Activated naive CD4-positive, alpha-beta T cell treated with anti-CD3 and anti-CD28 coated beads, Interleukin-2, amount 10 ng/mL, durations not matched to agents 7 days and 5 days (primary cell): ENCODE data around the gene MEMO1.
"Not testable (repeated sequence)": the region's sequence is repeated elsewhere in the genome, so short reads cannot be mapped to it uniquely, and the experiment has no call there.

Experiments used
- CTCF ChIA-PET: fragments of 350-600 bp; sonication (Branson Sonifier 250); formaldehyde crosslinking; loops from one replicate; lab custom pipeline; 2021; ENCODE audit warnings: antibody characterized with exemption; lab: Charles Lee
- DNase-seq: peaks from one replicate; pipeline ENCODE4 v3.0.0-alpha.2; 2020
- H3K27ac Mint-ChIP-seq: one replicate; pipeline ENCODE4 v1.8.0; 2021; ENCODE audit warnings: mild to moderate bottlenecking, moderate library complexity, mixed read lengths
- H3K27me3 Mint-ChIP-seq: one replicate; pipeline ENCODE4 v1.8.0; 2021; ENCODE audit warnings: mild to moderate bottlenecking, mixed read lengths
- H3K36me3 Mint-ChIP-seq: one replicate; pipeline ENCODE4 v1.8.0; 2021; ENCODE audit warnings: mixed read lengths
- H3K4me1 Mint-ChIP-seq: one replicate; pipeline ENCODE4 v1.8.0; 2021; ENCODE audit warnings: mixed read lengths
- H3K4me3 Mint-ChIP-seq: one replicate; pipeline ENCODE4 v1.8.0; 2021; ENCODE audit warnings: mild to moderate bottlenecking, moderate library complexity, mixed read lengths
- H3K9me3 Mint-ChIP-seq: one replicate; pipeline ENCODE4 v1.8.0; 2021; ENCODE audit warnings: mixed read lengths

Gene MEMO1

DNA sequence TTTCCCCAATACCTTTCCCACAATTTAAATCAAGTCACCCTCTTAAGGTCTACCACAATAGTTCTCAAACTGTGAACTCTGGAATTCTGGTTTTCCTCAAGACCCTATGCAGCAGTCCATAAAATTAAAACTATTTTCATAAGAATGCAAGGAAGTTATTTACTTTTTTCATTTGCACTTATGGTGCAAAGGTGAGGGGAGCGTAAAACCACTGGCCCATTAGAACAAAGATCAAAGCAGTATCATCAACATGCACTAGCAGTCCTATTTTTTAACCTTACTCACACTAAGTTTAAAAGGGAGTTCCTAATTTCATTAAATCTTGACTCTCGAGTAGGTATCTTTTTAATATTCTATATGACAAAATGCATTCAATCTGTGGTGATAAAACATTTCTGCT is 85.3 kb downstream of the MEMO1 start:
- Mint-ChIP-seq H3K9me3 (no peaks in the 10 kb centered on the region), H3K4me1 (no peaks in the 10 kb centered on the region), H3K27ac (no peak overlapping the region), H3K4me3 (no peak overlapping the region), H3K36me3 (peaks cover 11% of the 10 kb centered on the region), H3K27me3 (no peaks in the 10 kb centered on the region)
- no peak for DNase-seq
- CTCF ChIA-PET: no interaction called here

DNA sequence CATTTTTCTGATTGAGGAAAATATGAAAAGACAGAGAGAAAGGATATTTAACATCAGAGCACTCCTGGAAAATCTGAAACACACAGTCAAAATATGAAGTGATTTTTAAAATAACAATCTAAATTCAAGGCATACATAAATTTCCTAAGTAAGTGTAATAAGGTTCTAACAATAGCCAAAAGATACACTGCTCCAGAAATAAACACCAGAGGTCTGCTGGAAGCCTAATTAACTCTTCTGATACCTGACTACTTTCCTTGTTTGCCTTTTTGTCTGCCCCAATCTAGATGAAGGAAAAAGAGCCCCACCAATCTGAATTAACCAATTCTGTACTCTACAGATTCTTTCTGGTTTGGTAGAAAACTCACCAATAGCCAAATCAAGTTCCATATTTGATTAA is 87.1 kb downstream of the MEMO1 start:
- H3K27me3 Mint-ChIP-seq: no peaks in the 10 kb centered on the region
- H3K9me3 Mint-ChIP-seq: no peaks in the 10 kb centered on the region
- H3K4me3 Mint-ChIP-seq: no peak overlapping the region
- no peaks in the 10 kb centered on the region for H3K4me1 Mint-ChIP-seq
- CTCF ChIA-PET: no interaction called here
- no peak for DNase-seq
- peaks cover 15% of the 10 kb centered on the region for H3K36me3 Mint-ChIP-seq
- H3K27ac Mint-ChIP-seq: no peak overlapping the region

DNA sequence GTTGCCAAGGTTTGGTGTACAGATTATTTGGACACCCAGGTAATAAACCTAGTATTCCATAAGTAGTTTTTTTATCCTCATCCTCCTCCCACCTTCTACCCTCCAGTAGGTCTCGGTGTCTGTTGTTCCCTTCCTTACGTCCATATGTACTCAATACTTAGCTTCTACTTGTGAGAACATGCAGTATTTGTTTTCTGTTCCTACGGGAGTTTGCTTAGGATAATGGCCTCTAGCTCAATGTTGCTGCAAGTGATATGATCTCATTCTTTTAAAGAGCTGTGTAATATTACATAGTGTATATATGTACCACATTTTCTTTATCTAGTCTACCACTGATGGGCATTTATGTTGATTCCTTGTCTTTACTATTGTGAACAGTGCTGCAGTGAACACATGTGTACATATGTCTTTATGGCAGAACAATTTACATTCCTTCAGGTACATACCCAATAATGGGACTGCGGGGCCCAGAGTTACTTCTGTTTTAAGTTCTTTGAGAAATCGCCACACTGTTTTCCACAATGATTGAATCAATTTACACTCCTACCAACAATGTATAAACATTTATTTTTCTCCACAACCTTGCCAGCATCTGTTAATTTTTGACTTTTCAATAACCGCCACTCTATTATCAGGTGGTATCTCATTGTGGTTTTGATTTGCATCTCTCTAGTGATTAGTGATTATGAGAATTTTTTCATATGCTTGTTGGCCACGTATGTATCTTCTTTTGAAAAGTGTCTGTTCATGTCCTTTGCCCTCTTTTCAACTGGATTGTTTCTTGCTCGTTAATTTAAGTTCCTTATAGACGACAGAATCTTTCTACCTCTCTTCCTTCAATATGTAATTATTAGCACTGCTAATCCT is 88.0 kb downstream of the MEMO1 start:
- no peak overlapping the region for H3K4me3 Mint-ChIP-seq
- peaks cover 14% of the 10 kb centered on the region for H3K36me3 Mint-ChIP-seq
- no peaks in the 10 kb centered on the region for H3K27me3 Mint-ChIP-seq
- H3K27ac Mint-ChIP-seq: no peak overlapping the region
- CTCF ChIA-PET: no interaction called here
- no peaks in the 10 kb centered on the region for H3K9me3 Mint-ChIP-seq
- H3K4me1 Mint-ChIP-seq: no peaks in the 10 kb centered on the region
- no peak for DNase-seq

DNA sequence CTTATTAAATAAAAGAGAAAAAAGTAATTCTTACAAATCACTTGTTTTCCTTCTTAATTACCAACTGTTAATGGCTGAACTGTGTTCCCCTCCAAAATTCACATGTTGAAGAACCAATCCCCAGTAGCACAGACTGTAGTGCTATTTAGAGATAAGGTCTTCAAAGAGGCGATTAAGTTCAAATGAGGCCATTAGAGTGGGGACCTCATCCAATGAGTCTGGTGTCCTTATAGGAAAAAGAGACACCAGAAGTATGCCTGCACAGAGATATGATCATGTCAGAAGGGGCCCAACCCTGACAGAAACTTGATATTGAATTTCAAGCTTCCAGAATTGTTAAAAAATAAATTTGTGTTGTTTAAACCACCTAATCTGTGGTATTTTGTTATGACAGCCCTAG is 89.8 kb downstream of the MEMO1 start:
- Mint-ChIP-seq H3K4me3 (no peak overlapping the region), H3K4me1 (no peaks in the 10 kb centered on the region), H3K36me3 (peaks cover 14% of the 10 kb centered on the region), H3K27ac (no peak overlapping the region), H3K9me3 (no peaks in the 10 kb centered on the region), H3K27me3 (no peaks in the 10 kb centered on the region)
- no peak for DNase-seq
- CTCF ChIA-PET: no interaction called here

DNA sequence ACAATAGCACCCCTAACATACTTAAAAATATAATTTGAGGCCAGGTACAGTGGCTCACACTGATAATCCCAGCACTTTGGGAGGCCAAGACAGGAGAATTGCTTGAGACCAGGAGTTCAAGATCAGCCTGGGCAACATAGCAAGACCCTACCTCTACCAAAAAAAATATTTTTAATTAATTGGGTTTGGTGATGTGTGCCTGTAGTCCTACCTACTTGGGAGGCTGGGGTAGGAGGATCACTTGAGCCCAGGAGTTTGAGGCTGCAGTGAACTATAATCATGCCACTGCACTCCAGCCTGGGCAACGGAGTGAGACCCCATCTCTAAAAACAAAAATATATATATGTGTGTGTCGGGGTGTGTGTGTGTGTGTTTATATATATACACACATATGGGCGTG is 91.3 kb downstream of the MEMO1 start:
- no peaks in the 10 kb centered on the region for H3K4me1 Mint-ChIP-seq
- no peak for DNase-seq
- no peak overlapping the region for H3K27ac Mint-ChIP-seq
- no peaks in the 10 kb centered on the region for H3K27me3 Mint-ChIP-seq
- H3K4me3 Mint-ChIP-seq: no peak overlapping the region
- peaks cover 10% of the 10 kb centered on the region for H3K36me3 Mint-ChIP-seq
- CTCF ChIA-PET: no interaction called here
- H3K9me3 Mint-ChIP-seq: no peaks in the 10 kb centered on the region

DNA sequence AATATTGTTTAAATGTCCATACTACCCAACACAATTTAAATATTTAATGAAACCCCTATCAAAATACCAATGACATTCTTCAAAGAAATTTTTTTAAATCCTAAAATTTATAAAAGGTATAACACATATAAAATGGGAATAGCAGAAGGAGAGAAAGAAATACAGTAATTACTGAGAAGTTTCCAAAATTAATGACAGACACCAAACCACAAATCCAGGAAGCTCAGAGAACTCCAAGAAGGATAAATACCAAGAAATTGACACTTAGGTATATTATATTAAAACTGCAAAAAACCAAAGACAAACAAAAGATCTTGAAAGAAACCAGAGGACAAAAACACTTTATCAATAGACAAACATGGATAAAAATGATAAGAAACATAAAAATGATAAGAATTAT is 101.1 kb downstream of the MEMO1 start:
- H3K27ac Mint-ChIP-seq: no peak overlapping the region
- H3K4me3 Mint-ChIP-seq: no peak overlapping the region
- peaks cover 9% of the 10 kb centered on the region for H3K4me1 Mint-ChIP-seq
- peaks cover 40% of the 10 kb centered on the region for H3K36me3 Mint-ChIP-seq
- CTCF ChIA-PET: no interaction called here
- no peaks in the 10 kb centered on the region for H3K9me3 Mint-ChIP-seq
- no peaks in the 10 kb centered on the region for H3K27me3 Mint-ChIP-seq
- no peak for DNase-seq

DNA sequence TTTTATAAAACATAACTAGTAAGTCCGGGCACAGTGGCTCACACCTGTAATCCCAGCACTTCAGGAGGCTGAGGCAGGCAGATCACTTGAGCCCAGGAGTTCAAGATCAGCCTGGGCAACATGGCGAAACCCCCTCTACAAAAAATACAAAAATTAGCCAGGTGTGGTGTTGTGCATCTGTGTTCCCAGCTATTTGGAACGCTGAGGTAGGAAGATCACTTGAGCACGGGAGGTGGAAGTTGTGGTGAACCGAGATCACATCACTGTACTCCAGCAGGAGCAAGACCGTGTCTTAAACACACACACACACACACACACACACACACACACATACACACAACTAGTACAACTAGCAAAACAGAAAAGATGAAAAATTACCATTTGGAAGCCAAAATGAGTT is 103.3 kb downstream of the MEMO1 start:
- H3K9me3 Mint-ChIP-seq, DNase-seq, H3K4me3 Mint-ChIP-seq, H3K27me3 Mint-ChIP-seq, CTCF ChIA-PET, H3K27ac Mint-ChIP-seq: not testable (repeated sequence)
- Mint-ChIP-seq H3K4me1 (peaks cover 17% of the 10 kb centered on the region), H3K36me3 (peaks cover 43% of the 10 kb centered on the region)

DNA sequence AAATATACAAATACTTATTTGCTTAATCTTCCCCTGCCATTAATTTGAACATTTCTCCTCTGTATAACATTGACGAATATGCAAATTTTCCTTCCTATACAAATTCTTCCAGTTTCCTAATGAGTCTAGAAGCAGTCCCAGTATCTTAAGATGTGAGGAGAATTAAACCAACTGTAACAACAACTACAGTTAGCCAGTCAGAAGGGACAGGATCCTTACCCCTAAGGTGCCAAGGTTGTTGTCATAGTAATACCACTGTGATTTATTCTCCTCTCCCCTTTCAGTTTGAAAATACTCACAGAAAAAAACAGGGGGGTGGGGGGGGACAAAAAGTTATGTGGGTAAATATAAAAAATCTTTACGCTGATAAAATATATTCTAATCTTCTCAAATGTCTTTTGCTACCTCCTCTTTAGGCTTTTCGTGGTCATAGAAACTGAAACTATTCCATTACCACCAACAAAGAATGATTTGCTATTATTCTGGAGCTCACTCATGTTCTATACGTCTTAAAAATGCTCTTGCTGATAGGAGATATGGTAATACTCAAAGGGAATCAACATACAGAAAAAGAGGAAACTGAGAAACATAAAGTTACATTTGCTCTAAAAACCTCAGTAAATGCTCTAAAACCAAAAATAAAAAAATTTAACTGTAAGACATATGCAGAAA is 107.6 kb downstream of the MEMO1 start:
- Mint-ChIP-seq H3K36me3 (peaks cover 61% of the 10 kb centered on the region), H3K9me3 (peaks cover 9% of the 10 kb centered on the region), H3K4me3 (no peak overlapping the region), H3K27ac (peak overlapping the region; percentile 15), H3K27me3 (no peaks in the 10 kb centered on the region), H3K4me1 (peaks cover 10% of the 10 kb centered on the region)
- CTCF ChIA-PET: interaction anchor here (0.5 kb wide), 1 partner anchor 232 kb away, joined by 3 read pairs; no protein-coding TSS in a partner anchor
- no peak for DNase-seq

DNA sequence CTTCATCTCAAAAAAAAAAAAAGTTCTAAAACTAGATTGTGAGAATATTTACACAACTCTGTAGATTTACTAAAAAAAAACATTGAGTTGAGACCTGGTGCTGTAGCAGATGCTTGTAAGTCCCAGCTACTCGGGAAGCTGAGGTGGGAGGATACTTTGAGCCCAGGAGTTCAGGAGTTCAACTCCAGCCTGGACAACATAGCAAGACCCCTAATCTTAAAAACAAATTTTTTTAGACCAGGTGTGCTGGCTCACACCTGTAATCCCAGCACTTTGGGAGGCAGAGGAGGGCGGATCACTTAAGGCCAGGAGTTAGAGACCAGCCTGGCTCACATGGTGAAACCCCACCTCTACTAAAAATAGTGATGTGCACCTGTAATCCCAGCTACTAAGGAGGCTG is 108.9 kb downstream of the MEMO1 start:
- CTCF ChIA-PET: no interaction called here
- Mint-ChIP-seq H3K9me3 (peaks cover 22% of the 10 kb centered on the region), H3K36me3 (peaks cover 68% of the 10 kb centered on the region), H3K27ac (no peak overlapping the region), H3K4me1 (peaks cover 8% of the 10 kb centered on the region), H3K27me3 (no peaks in the 10 kb centered on the region), H3K4me3 (no peak overlapping the region)
- DNase-seq: no peak

DNA sequence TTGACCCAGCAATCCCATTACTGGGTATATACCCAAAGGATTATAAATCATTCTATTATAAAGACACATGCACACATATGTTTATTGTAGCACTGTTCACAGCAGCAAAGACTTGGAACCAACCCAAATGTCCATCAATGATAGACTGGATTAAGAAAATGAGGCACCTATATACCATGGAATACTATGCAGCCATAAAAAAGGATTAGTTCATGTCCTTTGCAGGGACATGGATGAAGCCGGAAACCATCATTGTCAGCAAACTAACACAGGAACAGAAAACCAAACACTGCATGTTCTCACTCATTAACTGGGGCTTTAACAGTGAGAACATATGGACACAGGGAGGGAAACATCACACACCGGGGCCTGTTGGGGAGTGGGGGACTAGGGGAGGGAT is 110.7 kb downstream of the MEMO1 start:
- H3K4me1 Mint-ChIP-seq, H3K4me3 Mint-ChIP-seq, H3K27ac Mint-ChIP-seq, H3K27me3 Mint-ChIP-seq, CTCF ChIA-PET, DNase-seq: not testable (repeated sequence)
- peaks cover 67% of the 10 kb centered on the region for H3K36me3 Mint-ChIP-seq
- peaks cover 25% of the 10 kb centered on the region for H3K9me3 Mint-ChIP-seq

DNA sequence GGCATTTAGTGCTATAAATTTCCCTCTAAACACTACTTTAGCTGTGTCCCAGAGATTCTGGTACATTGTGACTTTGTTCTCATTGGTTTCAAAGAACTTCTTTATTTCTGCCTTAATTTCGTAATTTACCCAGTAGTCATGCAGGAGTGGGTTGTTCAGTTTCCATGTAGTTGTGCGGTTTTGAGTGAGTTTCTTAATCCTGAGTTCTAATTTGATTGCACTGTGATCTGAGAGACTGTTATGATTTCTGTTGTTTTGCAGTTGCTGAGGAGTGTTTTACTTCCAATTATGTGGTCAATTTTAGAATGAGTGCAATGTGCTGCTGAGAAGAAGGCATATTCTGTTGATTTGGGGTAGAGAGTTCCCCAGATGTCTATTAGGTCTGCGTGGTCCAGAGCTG is 112.5 kb downstream of the MEMO1 start:
- H3K4me1 Mint-ChIP-seq, DNase-seq, H3K27me3 Mint-ChIP-seq, H3K4me3 Mint-ChIP-seq, H3K27ac Mint-ChIP-seq, CTCF ChIA-PET: not testable (repeated sequence)
- Mint-ChIP-seq H3K9me3 (peaks cover 25% of the 10 kb centered on the region), H3K36me3 (peaks cover 60% of the 10 kb centered on the region)

DNA sequence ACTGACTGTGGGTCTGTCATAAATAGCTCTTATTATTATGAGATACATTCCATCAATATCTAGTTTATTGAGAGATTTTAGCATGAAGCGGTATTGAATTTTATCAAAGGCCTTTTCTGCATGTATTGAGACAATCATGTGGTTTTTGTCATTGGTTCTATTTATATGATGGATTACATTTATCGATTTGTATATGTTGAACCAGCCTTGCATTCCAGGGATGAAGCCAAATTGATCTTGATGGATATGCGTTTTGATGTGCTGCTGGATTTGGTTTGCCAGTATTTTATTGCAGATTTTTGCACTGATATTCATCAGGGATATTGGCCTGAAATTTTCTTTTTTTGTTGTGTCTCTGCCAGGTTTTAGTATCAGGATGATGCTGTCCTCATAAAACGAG is 113.5 kb downstream of the MEMO1 start:
- CTCF ChIA-PET, H3K27me3 Mint-ChIP-seq, DNase-seq, H3K4me3 Mint-ChIP-seq, H3K27ac Mint-ChIP-seq, H3K4me1 Mint-ChIP-seq: not testable (repeated sequence)
- peaks cover 57% of the 10 kb centered on the region for H3K36me3 Mint-ChIP-seq
- peaks cover 25% of the 10 kb centered on the region for H3K9me3 Mint-ChIP-seq

DNA sequence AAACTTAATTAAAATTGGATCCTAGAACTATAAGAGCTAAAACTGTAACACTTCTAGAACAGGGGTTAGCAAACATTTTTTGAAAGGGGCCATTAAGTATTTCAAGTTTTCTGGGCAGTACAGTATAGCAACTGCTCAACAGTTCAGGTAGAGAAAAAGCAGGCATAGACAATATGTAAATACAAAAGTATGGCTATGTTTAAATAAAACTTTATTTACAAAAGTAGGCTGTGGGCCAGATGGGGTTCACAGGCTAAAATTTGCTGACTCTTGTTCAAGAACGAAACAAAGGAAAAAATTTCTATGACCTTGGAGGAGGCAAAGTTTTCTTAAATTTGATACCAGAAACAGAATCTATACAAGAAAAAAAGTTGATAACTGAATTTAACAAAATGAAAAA is 114.5 kb downstream of the MEMO1 start:
- CTCF ChIA-PET: no interaction called here
- Mint-ChIP-seq H3K27me3 (no peaks in the 10 kb centered on the region), H3K9me3 (peaks cover 25% of the 10 kb centered on the region), H3K4me3 (no peak overlapping the region), H3K36me3 (peaks cover 55% of the 10 kb centered on the region), H3K27ac (no peak overlapping the region), H3K4me1 (no peaks in the 10 kb centered on the region)
- no peak for DNase-seq

DNA sequence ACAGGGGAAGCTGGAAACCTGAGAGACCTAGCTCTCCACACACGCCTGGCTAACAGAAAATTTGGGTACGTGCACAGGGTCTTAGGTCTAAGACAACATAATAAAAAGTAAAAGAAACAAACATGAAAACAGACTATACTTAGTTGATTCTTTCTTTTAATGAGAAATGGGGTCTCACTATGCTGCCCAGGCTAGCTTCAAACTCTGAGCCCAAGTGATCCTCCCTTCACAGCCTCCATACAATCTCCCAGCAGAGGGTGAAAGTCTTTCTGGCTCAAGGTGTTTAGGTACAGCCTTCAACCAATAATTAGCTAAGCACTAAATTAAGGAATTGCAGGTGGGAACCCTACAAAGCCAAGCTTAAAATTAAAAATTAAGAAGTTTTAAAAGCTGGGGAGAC is 116.2 kb downstream of the MEMO1 start:
- CTCF ChIA-PET: no interaction called here
- Mint-ChIP-seq H3K27me3 (no peaks in the 10 kb centered on the region), H3K9me3 (peaks cover 22% of the 10 kb centered on the region), H3K4me1 (peaks cover 8% of the 10 kb centered on the region), H3K27ac (no peak overlapping the region), H3K36me3 (peaks cover 51% of the 10 kb centered on the region), H3K4me3 (no peak overlapping the region)
- no peak for DNase-seq

DNA sequence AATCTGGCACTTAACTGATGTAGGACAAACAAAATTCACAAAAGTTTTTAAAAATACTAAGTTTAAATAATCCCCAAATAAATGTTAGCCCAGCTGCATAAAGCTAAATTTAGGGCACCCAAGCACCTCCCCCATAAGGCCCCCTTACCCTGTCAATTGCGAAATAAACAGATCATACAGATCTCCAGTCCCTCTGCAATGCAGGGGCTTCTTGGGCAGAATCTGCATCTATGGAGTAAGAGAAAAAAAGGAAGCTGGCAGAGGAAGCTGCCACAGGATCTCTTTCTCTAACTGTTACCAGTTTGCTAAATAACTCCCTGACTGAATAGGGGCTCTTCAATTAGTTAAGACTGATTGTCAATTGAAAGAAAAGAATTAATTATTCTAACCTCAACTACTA is 117.7 kb downstream of the MEMO1 start:
- Mint-ChIP-seq H3K4me1 (peaks cover 12% of the 10 kb centered on the region), H3K4me3 (no peak overlapping the region), H3K27ac (no peak overlapping the region), H3K9me3 (peaks cover 14% of the 10 kb centered on the region), H3K27me3 (no peaks in the 10 kb centered on the region), H3K36me3 (peaks cover 37% of the 10 kb centered on the region)
- CTCF ChIA-PET: no interaction called here
- no peak for DNase-seq
